Right forelimb (tissue), 1 donor: ENCODE data around the gene CLCN3.
"Not testable (repeated sequence)": the region's sequence is repeated elsewhere in the genome, so short reads cannot be mapped to it uniquely, and the experiment has no call there.

Experiments used
- DNase-seq: peaks from one replicate; pipeline ENCODE4 v3.0.0-alpha.2; 2018

Gene CLCN3

GRCh38 chr4:169618986-169619385 lies 1.4 kb upstream of the CLCN3 start:
- DNase-seq, result no peak

DNA sequence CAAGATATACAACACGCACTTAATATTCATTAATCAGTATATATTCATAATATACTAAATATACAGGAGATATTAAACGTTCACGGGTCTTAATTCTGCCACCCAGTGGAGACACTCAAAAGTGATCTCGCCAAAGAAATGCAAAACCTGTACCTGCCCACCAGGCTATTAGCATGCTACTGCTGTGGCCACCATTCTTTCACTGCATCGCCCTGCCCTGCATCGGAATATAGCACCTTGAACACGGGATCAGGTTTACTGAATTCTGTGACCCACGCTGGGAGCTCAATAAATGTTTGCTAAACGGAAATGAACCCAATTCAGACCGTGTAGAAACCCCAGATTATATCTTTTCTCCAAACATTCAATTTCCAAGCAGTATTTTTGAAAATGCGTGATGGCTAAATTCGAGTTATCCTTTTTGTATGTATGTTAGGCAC lies 840 bp upstream of the CLCN3 start:
- DNase-seq, result peak; percentile 49

GRCh38 chr4:169620880-169621248 lies 486 bp downstream of the CLCN3 start:
- DNase-seq, result peak; percentile 50

DNA sequence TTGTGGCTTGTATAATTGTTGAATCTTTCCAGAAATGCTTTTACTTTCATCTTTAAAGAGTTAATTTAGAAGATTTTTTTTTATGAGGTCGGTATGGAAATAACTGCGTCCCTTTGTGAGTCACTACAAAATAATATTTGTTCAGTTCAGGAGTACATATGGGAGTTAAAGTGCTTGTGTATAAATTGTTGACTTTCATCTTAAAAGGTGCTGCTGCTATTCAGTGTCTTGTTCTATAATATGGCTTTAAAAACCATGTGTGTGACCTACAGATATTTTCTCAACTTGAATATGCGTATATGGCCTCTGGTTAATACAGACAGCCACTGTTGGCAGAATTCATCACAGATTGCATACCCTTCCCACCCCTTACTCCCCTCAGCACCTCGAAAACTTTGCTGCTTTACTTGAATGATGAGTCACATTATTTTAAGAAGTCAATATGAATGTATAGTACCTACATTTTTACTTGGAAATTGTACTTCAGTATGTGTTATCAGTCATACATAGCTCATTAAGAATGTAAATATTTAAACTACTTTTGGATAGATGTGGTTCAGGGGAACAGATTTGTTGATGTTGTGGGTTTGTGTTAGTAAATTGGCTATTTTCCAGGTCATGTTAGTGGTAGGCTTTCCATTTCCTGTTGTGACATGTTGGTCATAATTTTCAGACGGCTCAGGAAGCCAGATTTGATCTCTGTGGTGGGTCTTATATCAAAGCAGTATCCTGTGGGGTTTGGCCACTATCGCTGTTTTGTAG lies 1.5 kb downstream of the CLCN3 start:
- no peak for DNase-seq

DNA sequence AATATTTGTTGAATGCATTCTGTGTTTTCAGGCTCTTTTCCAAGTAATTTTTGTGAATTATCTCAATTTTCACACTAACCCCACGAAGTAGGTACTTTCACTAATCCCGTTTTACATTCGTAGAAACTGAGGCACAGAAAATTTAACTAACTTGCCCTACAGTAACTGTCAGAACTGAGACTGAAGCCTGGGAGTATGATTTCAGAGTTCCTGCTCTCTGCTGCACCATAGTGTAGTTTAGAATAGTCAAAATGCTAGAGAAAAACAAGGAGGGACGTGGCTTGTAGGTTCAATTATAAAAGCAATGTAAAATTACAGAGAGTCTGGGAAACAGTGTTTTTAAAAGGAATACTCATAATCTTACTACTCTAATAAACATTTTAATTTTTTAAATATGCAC lies 2.2 kb downstream of the CLCN3 start:
- no peak for DNase-seq

DNA sequence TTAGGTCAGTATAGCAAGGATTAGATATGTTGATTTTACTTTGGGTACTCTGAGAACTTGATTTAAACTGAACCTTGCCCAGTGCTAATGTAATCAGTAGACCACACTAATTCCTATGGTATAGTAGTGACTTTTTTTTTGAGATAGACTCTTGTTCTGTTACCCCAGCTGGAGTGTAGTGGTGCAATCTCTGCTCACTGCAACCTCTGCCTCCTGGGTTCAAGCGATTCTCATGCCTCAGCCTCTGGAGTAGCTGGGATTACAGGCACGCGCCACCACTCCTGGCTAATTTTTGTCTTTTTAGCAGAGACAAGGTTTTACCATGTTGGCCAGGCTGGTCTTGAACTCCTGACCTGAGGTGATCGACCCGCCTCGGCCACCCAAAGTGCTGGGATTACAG lies 3.6 kb downstream of the CLCN3 start:
- not testable (repeated sequence) for DNase-seq

DNA sequence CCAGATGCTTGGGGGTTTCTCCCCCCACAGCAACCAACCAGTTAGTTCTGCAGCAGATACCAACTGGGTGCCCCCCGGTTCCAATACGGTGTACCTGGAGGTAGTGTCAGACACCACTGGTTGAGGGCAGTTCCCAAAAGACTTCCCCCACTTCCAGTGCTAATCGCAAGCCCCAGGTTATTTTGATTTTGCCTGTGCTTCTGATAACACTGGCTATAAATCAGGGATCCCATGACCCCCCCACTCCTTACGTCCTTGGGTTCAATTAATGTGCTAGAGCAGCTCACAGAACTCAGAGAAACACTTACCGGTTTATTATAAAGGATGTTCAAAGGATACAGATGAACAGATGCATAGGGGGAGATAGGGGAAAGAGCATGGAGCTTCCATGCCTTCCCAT lies 5.5 kb downstream of the CLCN3 start:
- no peak for DNase-seq

GRCh38 chr4:169626331-169627282 lies 6.2 kb downstream of the CLCN3 start:
- DNase-seq, result no peak

GRCh38 chr4:169627307-169627706 lies 6.9 kb downstream of the CLCN3 start:
- DNase-seq, result no peak

DNA sequence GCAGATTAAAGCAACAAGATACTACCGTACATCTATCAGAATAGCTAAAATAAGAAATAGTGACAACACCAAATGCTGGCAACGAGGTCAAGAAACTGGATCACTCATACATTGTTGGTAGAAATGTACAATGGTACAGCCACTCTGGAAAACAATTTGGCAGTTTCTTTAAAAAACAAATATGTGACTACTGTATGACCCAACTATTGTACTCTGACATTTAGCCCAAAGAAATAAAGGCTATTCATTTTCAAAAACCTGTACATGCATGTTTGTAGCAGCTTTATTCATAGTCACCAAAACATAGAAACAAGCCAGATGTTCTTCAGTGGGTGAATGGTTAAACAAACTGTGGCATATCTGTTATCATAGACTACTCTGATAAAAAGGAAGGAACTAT lies 8.2 kb downstream of the CLCN3 start:
- no peak for DNase-seq

- no peak for DNase-seq
Observed at GRCh38 chr4:169630069-169630468, 9.7 kb downstream of the CLCN3 start.

- DNase-seq, result no peak
Observed at GRCh38 chr4:169632896-169633295, 12.5 kb downstream of the CLCN3 start.

GRCh38 chr4:169634975-169635374 lies 14.6 kb downstream of the CLCN3 start:
- DNase-seq, result no peak

DNA sequence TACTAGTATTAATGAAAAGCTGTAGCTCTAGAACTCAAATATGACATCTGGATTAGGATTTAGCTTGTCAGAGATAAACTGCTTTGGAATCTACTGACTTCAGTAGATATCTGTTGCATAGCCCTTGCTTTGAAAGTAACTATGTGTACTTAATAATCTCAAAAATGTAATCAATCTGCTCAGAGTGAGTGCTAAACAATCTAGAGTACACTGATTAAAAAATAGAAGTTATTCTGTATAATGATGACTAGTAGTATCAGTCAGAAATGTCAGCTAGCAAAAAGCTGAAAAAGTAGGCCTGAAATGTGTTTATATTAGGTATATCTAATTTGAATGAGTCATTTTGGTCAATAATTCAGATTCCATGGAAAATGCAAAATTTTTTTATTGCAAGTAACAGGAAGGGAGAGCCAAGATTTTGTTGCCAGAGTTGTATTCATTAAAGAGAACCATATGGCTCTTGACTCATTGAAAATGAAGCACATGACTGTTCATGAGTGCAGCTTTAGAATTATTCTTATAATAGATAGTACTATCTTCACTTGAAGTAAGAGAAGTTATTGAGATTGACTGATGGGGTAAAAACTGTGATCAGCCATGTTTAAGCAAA lies 20.0 kb downstream of the CLCN3 start:
- no peak for DNase-seq

DNA sequence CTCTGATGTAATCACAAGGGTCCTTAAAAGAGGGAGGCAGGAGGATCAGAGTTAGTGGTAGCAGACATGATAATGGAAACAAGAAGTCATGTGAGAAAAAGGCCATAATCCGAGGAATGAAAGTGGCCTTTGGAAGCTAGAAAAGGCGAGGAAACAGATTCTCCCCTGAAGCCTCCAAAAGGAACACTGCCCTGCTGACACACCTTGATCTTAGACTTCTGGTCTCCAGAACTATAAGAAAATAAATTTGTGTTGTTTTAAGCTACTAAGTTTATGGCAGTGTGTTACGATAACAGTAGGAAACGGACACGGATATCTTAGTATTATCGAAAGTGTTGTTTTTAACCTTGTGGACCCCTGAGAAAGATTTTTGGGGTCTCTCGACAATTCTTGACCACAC lies 24.4 kb downstream of the CLCN3 start:
- no peak for DNase-seq

- no peak for DNase-seq
Observed at GRCh38 chr4:169645627-169646026, 25.2 kb downstream of the CLCN3 start.

- no peak for DNase-seq
Observed at GRCh38 chr4:169649545-169650226, 29.3 kb downstream of the CLCN3 start.

- no peak for DNase-seq
Observed at GRCh38 chr4:169650227-169650936, 30.0 kb downstream of the CLCN3 start.

- no peak for DNase-seq
Observed at GRCh38 chr4:169652535-169652934, 32.2 kb downstream of the CLCN3 start.

GRCh38 chr4:169655401-169655800 lies 35.0 kb downstream of the CLCN3 start:
- no peak for DNase-seq

DNA sequence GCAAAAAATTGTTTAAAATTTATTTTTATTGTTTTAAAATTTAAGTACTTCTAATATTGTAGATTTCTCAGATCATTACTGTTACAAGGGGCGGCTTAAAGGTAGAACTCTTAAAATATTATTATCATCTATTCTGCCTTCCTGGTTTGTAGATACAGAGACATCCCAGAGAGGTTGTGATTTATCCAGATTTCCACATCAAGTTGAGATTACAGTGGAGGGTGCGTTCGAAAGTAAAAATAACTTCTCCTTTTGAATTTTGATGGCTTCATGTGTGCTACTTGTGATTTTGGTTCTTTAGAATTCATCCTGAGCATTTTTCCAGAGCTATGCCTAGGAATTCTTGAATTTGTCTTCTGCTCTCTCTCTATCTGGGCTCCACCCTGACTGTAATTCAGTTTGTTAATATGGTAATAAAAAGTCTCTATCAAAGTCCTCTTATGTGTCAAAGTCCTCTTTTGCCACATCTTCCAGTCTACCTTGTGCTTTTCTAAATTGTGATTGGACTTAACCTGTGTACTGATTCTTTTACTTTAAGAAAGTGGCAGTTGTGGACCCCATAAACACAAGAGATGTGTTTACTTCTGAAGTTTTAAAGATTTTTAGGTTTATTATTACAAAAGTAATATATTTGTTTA lies 37.2 kb downstream of the CLCN3 start:
- no peak for DNase-seq

- no peak for DNase-seq
Observed at GRCh38 chr4:169658196-169658595, 37.8 kb downstream of the CLCN3 start.
